Central memory CD4-positive, alpha-beta T cell (primary cell): ENCODE results near the gene KCNT1.

Experiments
- DNase-seq: peaks from one replicate; pipeline ENCODE4 v3.0.0; 2022

Gene KCNT1

GRCh38 chr9:135727257-135727875 lies 25.4 kb downstream of the KCNT1 start:
- no peak for DNase-seq

GRCh38 chr9:135728436-135729110 lies 26.6 kb downstream of the KCNT1 start:
- DNase-seq = no peak

- no peak for DNase-seq
Measured at GRCh38 chr9:135729480-135729879, 27.5 kb downstream of the KCNT1 start.

GRCh38 chr9:135731454-135731853 lies 29.5 kb downstream of the KCNT1 start:
- no peak for DNase-seq

- DNase-seq = no peak
Measured at GRCh38 chr9:135732569-135733257, 30.7 kb downstream of the KCNT1 start.

GRCh38 chr9:135734616-135735144 lies 32.7 kb downstream of the KCNT1 start:
- DNase-seq = no peak

- no peak for DNase-seq
Measured at GRCh38 chr9:135736272-135736978, 34.4 kb downstream of the KCNT1 start.

- DNase-seq = no peak
Measured at GRCh38 chr9:135736979-135737839, 35.2 kb downstream of the KCNT1 start.

- no peak for DNase-seq
Measured at GRCh38 chr9:135737840-135738521, 36.0 kb downstream of the KCNT1 start.

GRCh38 chr9:135739271-135740220 lies 37.6 kb downstream of the KCNT1 start:
- DNase-seq = no peak

- DNase-seq = no peak
Measured at GRCh38 chr9:135741276-135742219, 39.6 kb downstream of the KCNT1 start.

- no peak for DNase-seq
Measured at GRCh38 chr9:135743021-135743420, 41.0 kb downstream of the KCNT1 start.

- DNase-seq = no peak
Measured at GRCh38 chr9:135743546-135744332, 41.8 kb downstream of the KCNT1 start.

GRCh38 chr9:135744333-135745070 lies 42.5 kb downstream of the KCNT1 start:
- DNase-seq = no peak

- DNase-seq = no peak
Measured at GRCh38 chr9:135745189-135745588, 43.2 kb downstream of the KCNT1 start.

GRCh38 chr9:135745686-135746324 lies 43.8 kb downstream of the KCNT1 start:
- DNase-seq = no peak

GRCh38 chr9:135746565-135746964 lies 44.6 kb downstream of the KCNT1 start:
- DNase-seq = no peak
